ACC112 (cell line): Measurements from ENCODE around the gene OR8B4.

ENCODE experiments used
- H2AFZ ChIP-seq: fragments of 200-600 bp; sonication (generic); one replicate; pipeline ENCODE4 v1.6.0; 2017; ENCODE audit warnings: antibody characterized with exemption, low read length; ENCODE audit not compliant: unreplicated experiment
- H3K27ac ChIP-seq: fragments of 200-600 bp; sonication (generic); 2 replicates; pipeline ENCODE4 v1.5.1; 2014; ENCODE audit warnings: low read depth, mild to moderate bottlenecking, antibody characterized with exemption, low read length, moderate library complexity
- H3K27me3 ChIP-seq: fragments of 200-600 bp; sonication (generic); 2 replicates; pipeline ENCODE4 v1.6.1; 2014; ENCODE audit warnings: mild to moderate bottlenecking, antibody characterized with exemption, low read length, moderate library complexity, mixed read lengths; ENCODE audit not compliant: insufficient read depth
- H3K36me3 ChIP-seq: fragments of 200-600 bp; sonication (generic); 2 replicates; pipeline ENCODE4 v1.6.1; 2016; ENCODE audit warnings: mild to moderate bottlenecking, antibody characterized with exemption, low read length, moderate library complexity, mixed read lengths; ENCODE audit not compliant: insufficient read depth
- H3K4me1 ChIP-seq: fragments of 200-600 bp; sonication (generic); one replicate; pipeline ENCODE4 v1.6.1; 2016; ENCODE audit warnings: low read length, mixed read lengths; ENCODE audit not compliant: insufficient read depth, unreplicated experiment, control insufficient read depth
- H3K4me3 ChIP-seq: fragments of 200-600 bp; sonication (generic); 2 replicates; pipeline ENCODE4 v1.5.1; 2014; ENCODE audit warnings: mild to moderate bottlenecking, low read depth, low read length
- H3K79me2 ChIP-seq: fragments of 200-600 bp; sonication (generic); one replicate; pipeline ENCODE4 v1.6.0; 2016; ENCODE audit warnings: low read length; ENCODE audit not compliant: control insufficient read depth, unreplicated experiment, insufficient read depth

The OR8B4 gene

GRCh38 chr11:124376280-124376679 lies 48.4 kb downstream of the OR8B4 start:
- no peak overlapping the region for H3K4me3 ChIP-seq
- no peak overlapping the region for H2AFZ ChIP-seq
- no peak overlapping the region for H3K27ac ChIP-seq
- no peaks in the 10 kb centered on the region for H3K36me3 ChIP-seq
- H3K79me2 ChIP-seq: no peaks in the 10 kb centered on the region
- peaks cover 23% of the 10 kb centered on the region for H3K27me3 ChIP-seq
- no peaks in the 10 kb centered on the region for H3K4me1 ChIP-seq
